Activated T-cell treated with anti-CD3 and anti-CD28 coated beads for 4 hours (primary cell): ENCODE results near the gene RNASEL.
"Not testable (repeated sequence)": the region's sequence is repeated elsewhere in the genome, so short reads cannot be mapped to it uniquely, and the experiment has no call there.

Experiments used
- DNase-seq: peaks from one replicate; pipeline ENCODE4 v3.0.0-alpha.2; 2020

The RNASEL gene

DNA sequence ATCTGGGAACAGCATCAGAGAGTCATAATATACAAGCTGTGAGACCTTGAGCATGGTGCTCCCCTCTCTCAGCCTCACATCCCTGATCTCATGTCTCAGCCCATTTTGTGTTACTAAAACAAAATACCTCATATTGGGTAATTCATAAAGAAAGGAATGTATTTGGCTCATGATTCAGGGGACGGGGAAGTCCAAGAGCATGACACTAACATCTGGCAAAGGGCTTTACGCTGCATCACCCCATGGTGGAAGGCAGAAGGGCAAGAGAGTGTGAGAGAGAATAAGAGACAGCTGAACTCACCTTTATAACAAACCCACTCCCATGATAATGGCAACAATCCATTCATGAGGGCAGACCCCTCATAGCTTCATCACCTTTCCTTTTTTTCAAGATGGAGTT, 36.5 kb downstream of the RNASEL start:
- DNase-seq, result no peak

DNA sequence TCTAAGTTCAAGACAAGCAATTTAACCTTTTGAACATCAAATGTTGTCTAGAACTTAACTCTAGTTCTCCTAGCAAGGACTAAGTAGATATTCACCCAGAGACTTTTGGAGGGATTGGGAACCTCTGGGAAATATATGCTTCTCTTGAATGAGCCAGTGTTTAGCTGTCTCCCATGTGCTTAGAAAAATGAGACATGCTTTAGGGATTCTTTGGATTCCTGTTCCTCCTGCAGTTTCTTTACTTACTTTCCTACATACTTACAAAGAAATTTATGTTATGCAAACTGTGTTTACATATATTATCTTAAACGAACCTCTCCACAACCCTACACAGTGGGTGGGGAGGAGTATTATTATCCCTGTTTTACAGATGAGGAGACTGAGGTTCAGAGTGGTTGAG, 39.2 kb downstream of the RNASEL start:
- no peak for DNase-seq

DNA sequence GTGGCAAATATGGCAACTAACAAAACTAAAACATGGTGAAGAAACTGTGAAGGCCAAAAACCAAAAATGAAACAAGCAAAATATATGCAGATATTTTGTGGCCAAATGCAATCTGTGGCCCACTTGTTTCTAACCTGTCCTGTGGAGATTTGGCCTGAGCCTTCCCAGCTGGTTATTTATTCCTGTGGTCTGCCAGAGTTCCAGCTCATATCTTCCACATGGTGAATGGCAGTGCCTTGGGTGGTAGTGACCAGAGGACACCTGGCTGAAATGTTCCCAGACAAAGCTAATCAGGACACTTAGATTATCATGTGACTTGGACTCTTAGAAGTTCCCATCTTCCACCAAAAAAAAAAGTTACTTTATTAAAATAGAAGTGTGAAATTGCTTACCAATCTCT, 39.7 kb downstream of the RNASEL start:
- DNase-seq, result no peak

DNA sequence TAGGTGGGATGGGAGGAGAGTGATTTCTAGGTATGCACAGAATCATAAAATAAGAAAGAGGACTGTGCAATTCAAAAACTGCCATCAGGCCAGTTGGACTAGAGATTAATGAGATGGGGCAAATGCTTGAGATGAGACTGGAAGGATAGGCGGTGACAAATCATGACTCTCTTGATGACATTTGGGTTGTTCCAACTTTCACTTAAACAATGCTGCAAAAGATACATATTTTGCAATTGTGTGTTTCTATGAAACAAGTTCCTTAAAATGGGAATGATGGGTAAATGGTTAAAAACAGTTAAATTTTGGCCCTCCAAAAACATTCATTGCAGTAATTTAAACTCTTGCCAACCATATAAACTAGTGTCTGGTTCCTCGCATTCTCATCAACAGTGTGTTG, 55.2 kb downstream of the RNASEL start:
- no peak for DNase-seq

DNA sequence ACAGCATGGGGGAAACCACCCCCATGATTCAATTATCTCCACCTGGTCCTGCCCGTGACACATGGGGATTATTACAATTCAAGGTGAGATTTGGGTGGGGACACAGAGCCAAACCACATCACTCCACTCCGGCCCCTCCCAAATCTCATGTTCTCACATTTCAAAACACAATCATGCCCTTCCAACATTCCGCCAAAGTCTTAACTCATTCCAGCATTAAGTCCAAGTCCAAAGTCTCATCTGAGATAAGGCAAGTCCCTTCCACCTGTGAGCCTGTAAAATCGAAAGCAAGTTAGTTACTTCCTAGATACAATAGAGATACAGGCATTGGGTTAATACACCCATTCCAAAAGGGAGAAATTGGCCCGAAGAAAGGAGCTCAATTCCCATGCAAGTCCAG, 60.9 kb downstream of the RNASEL start:
- not testable (repeated sequence) for DNase-seq

DNA sequence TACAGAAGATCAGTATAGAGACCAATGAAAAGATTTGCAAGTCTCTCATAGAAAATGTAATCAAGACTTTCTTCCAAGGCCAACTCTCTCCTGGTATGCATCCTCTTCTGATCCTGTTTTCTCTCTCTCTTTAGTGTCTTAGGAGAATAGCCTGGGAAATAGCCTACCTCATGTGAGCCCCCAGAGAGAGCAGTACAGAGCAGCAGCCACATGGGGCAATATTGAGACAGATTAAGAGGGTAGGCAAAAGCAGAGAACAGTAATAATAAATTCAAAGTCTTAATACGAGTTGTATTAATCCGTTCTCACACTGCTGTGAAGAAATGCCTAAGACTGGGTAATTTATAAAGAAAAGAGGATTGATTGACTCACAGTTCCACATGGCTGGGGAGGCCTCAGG, 61.4 kb downstream of the RNASEL start:
- DNase-seq, result no peak

DNA sequence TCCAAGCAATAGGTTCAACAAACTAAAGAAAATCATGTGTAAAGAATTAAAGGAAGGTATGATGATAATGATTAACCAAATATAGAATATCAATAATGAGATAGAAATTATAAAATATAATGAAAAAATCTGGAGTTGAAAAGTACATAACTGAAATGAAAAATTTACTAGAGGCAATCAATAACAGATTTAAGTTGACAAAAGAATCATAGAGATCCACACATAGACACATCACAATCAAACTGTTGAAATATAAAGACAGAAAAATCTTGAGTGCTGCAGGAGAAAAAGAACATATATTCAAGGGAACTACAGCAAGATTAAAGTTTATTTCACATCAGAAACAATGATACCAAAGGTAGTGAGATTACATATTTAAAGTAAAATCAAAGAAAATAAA, 63.7 kb downstream of the RNASEL start:
- DNase-seq, result no peak
